ENCODE measurements around the gene LAMA3. TPM values are rescaled to one million over a fixed set of nuclear protein-coding genes. Genes with fewer than 3 reads are reported as not detected.

LAMA3 gene
- total and polyA plus RNA-seq, 4 donors = 0.26 to 3.9 (median 0.37) TPM

DNA sequence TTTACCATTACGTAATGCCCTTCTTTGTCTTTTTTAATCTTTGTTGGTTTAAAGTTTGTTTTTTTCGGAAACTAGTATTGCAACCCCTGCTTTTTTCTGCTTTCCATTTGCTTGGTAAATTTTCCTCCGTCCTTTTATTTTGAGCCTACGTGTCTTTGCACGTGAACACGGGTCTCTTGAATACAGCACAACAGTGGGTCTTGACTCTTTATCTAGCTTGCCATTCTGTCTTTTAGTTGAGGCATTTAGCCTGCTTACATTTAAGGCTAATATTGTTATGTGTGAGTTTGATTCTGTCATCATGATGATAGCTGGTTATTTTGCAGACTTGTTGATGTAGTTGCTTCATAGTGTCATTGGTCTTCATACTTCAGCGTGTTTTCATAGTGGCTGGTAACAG, 287.9 kb downstream of the LAMA3 start:
- no peak for DNase-seq (ENCODE audit: low spot score)
- WGBS = 95% methylated on average over 7 of the region's 7 CpGs
- Histone ChIP-seq H3K27me3 (ENCODE audit: control insufficient read depth in 4 of 4, insufficient read depth in 4 of 4, low read length in 3 of 4) (no peaks in the 10 kb centered on the region), H3K4me3 (ENCODE audit: low read depth in 1 of 3, low read length in 3 of 3) (no peak overlapping the region), H3K9me3 (ENCODE audit: control insufficient read depth in 4 of 4, low read length in 3 of 4) (no peaks in the 10 kb centered on the region), H3K36me3 (ENCODE audit: control insufficient read depth in 4 of 4, insufficient read depth in 3 of 4, low read depth in 1 of 4, low read length in 3 of 4) (no peaks in the 10 kb centered on the region), H3K4me1 (ENCODE audit: control insufficient read depth in 4 of 4, insufficient read depth in 4 of 4, low read length in 3 of 4) (peaks cover 0 to 1% (median 0%) of the 10 kb centered on the region in 4 donors), H3K27ac (ENCODE audit: low read depth in 1 of 2, low read length in 2 of 2) (no peak overlapping the region), H3K9ac (ENCODE audit: low read depth in 1 of 2, low read length in 2 of 2) (no peak overlapping the region)
- TF ChIP-seq MAX (IDR thresholded peaks at IDR 0.05) = no peak

DNA sequence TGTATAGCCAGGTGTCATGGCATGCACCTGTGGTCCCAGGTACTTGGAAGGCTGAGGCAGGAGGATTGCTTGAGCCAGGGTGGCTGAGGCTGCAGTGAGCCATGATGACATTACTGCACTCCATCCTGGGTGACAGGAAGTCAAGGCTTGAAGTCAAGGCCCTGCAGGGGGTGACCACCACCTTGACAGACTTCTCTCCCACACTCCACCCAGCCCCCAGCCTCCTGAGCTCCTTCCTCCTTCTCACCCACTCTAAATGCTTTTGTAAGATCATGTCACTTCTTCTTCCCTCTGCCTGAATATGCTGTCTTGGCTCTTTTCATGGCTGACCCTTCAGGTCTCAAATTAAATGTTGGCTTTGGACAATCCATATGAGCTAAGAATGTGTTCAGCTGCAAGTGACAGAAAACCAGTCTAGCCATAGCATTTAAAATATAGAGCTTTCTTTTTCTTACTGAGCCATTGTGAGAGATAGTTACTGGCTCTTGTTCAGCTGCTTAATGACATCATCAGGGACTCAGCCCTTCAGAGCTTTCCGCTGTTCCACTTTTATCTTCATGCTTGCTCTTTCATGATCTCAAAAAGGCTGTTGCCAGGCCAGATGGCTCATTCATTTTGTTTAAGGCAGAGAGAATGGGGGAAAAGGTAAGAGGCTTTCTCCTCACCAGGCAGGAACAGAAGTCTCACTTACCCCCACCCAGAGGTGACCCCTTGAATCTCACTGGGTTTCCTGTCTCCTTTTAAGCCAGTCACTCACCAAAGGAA, 288.6 kb downstream of the LAMA3 start:
- Histone ChIP-seq H3K9me3 (ENCODE audit: control insufficient read depth in 4 of 4, low read length in 3 of 4) (no peaks in the 10 kb centered on the region), H3K9ac (ENCODE audit: low read depth in 1 of 2, low read length in 2 of 2) (no peak overlapping the region), H3K4me3 (ENCODE audit: low read depth in 1 of 3, low read length in 3 of 3) (no peak overlapping the region), H3K27ac (ENCODE audit: low read depth in 1 of 2, low read length in 2 of 2) (no peak overlapping the region), H3K27me3 (ENCODE audit: control insufficient read depth in 4 of 4, insufficient read depth in 4 of 4, low read length in 3 of 4) (no peaks in the 10 kb centered on the region), H3K36me3 (ENCODE audit: control insufficient read depth in 4 of 4, insufficient read depth in 3 of 4, low read depth in 1 of 4, low read length in 3 of 4) (no peaks in the 10 kb centered on the region), H3K4me1 (ENCODE audit: control insufficient read depth in 4 of 4, insufficient read depth in 4 of 4, low read length in 3 of 4) (peaks cover 0 to 7% (median 2%) of the 10 kb centered on the region in 4 donors)
- no peak for DNase-seq (ENCODE audit: low spot score)
- TF ChIP-seq EGR1 (IDR thresholded peaks at IDR 0.05; ENCODE audit: low read depth in 2 of 2) (no peak), RXRA (IDR thresholded peaks at IDR 0.05) (no peak), HNF4G (IDR thresholded peaks at IDR 0.05) (no peak), YY1 (IDR thresholded peaks at IDR 0.05) (no peak), ZBTB33 (IDR thresholded peaks at IDR 0.05) (no peak), TAF1 (conservative IDR thresholded peaks at IDR 0.05) (no peak), SP1 (IDR thresholded peaks at IDR 0.05) (no peak), RAD21 (IDR thresholded peaks at IDR 0.05) (no peak), FOXA2 (IDR thresholded peaks at IDR 0.05) (no peak), CTCF (IDR thresholded peaks at IDR 0.05; ENCODE audit: low read depth, low read length, missing input control) (no peak), NR2F2 (IDR thresholded peaks at IDR 0.05) (no peak)
- TF ChIP-seq, protein P1, sequence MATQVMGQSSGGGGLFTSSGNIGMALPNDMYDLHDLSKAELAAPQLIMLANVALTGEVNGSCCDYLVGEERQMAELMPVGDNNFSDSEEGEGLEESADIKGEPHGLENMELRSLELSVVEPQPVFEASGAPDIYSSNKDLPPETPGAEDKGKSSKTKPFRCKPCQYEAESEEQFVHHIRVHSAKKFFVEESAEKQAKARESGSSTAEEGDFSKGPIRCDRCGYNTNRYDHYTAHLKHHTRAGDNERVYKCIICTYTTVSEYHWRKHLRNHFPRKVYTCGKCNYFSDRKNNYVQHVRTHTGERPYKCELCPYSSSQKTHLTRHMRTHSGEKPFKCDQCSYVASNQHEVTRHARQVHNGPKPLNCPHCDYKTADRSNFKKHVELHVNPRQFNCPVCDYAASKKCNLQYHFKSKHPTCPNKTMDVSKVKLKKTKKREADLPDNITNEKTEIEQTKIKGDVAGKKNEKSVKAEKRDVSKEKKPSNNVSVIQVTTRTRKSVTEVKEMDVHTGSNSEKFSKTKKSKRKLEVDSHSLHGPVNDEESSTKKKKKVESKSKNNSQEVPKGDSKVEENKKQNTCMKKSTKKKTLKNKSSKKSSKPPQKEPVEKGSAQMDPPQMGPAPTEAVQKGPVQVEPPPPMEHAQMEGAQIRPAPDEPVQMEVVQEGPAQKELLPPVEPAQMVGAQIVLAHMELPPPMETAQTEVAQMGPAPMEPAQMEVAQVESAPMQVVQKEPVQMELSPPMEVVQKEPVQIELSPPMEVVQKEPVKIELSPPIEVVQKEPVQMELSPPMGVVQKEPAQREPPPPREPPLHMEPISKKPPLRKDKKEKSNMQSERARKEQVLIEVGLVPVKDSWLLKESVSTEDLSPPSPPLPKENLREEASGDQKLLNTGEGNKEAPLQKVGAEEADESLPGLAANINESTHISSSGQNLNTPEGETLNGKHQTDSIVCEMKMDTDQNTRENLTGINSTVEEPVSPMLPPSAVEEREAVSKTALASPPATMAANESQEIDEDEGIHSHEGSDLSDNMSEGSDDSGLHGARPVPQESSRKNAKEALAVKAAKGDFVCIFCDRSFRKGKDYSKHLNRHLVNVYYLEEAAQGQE (IDR thresholded peaks at IDR 0.05) = no peak
- WGBS = 95% methylated on average over 1 of the region's 1 CpG
